ENCODE data around the gene FARP2.

- TF ChIP-seq CTCF (IDR thresholded peaks at IDR 0.05) (no peak), POLR2A (IDR thresholded peaks at IDR 0.05) (no peak)
Observed at GRCh38 chr2:241492174-241492565, 136.1 kb downstream of the FARP2 start.

Data from right lobe of liver (tissue), 4 donors.